ENCODE measurements around the gene CSH1.
"Not testable (repeated sequence)": the region's sequence is repeated elsewhere in the genome, so short reads cannot be mapped to it uniquely, and the experiment has no call there.

Gene CSH1

GRCh38 chr17:63928172-63928666 is 31.8 kb upstream of the CSH1 start:
- DNase-seq = no peak

DNA sequence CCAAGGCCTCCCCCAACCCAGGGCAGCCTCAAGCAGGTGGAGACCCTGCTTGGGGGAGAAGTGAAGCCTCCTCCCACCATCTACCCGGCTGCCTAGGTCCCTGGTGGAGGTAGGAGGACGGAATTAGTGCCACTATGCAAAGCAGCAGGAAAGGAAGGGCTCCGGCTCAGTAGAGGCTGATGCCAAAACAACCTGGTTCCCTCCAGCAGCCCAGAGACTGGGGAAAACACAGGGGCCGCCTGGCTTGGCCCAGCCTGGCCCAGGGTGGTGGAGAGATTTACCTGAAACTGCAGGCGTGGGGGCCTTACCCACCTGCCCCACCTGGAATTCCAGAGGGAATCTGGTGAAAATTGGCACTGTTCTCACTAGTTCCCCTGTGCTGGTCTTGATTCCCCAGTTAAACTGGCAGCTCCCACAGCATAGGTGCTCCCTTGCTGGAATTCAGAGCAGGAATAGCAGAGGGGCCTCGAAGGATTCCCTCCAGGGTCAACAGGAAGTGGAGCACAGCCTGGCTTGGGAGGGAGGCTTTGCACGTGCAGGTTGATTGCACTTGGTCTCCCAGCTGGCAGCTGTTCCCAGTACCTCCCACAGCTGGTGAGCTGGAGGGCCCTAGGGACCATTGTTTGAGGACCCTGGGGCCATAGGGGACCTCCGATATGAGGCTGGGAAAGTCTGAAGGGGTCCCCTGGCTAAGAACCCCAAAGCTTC is 31.2 kb upstream of the CSH1 start:
- no peak for DNase-seq

DNA sequence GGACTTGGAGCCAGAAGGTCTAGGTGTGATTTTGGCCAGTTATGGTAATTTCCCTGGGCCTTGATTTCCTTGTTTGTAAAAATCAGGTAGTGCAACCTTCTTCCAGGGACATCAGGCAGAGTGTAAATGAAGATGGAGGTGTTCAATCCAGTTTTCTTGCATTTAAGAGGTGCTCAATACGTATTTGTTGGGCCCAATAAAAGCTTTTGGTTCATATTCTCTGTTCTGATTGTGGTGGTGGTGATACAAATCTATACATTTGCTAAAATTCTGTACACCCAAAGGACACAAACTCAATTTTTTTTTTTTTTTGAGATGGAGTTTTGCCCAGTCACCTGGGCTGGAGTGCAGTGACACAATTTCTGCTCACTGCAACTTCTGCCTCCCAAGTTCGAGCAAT is 29.8 kb upstream of the CSH1 start:
- DNase-seq = no peak

- DNase-seq = no peak
Measured at GRCh38 chr17:63925615-63926014, 29.2 kb upstream of the CSH1 start.

- DNase-seq = not testable (repeated sequence)
Measured at GRCh38 chr17:63922402-63922801, 26.0 kb upstream of the CSH1 start.

- DNase-seq = not testable (repeated sequence)
Measured at GRCh38 chr17:63920779-63921178, 24.4 kb upstream of the CSH1 start.

DNA sequence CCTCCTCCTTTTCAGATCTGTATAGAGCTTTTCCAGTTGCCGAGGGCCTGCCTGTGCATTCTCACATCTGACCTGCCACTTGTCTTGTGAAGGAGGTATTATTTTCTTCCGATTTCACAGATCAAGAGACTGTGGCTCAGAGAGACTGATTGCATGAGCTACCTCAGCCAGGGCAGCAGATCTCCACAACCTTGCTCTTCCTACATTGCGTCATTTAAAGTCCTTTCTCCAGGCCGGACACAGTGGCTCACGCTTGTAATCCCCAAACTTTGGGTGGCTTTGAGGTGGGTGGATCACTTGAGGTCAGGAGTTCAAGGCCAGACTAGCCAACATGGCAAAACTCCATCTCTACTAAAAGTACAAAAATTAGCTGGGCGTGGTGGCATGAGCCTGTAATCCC is 23.7 kb upstream of the CSH1 start:
- not testable (repeated sequence) for DNase-seq

DNA sequence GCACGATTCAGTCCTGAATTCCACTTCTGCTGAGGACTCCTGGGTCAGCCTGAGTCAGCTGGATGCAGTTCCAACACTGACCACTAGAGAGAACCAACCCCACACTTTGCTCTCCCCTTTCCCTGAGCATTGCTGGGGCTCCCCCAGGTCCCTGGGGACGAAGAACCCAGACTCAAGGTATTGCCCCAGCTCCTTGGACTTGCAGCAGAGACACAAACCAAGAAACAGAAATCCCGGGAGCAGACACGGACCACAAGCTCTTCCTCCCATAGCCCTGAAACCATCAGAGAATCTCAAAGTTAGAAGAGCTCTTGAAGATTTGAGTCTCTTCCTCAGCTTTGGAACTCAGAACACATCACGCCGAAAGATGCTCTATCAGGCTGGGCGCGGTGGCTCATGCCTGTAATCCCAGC is 22.9 kb upstream of the CSH1 start:
- peak; percentile 8 to 58 for DNase-seq

GRCh38 chr17:63918789-63919305 is 22.5 kb upstream of the CSH1 start, which contains the start of gene GH1:
Gene GH1, minus strand, starts transcription at chr17:63918839. Its CDS starts 63 bp downstream, at chr17:63918776.
- DNase-seq = not testable (repeated sequence)

DNA sequence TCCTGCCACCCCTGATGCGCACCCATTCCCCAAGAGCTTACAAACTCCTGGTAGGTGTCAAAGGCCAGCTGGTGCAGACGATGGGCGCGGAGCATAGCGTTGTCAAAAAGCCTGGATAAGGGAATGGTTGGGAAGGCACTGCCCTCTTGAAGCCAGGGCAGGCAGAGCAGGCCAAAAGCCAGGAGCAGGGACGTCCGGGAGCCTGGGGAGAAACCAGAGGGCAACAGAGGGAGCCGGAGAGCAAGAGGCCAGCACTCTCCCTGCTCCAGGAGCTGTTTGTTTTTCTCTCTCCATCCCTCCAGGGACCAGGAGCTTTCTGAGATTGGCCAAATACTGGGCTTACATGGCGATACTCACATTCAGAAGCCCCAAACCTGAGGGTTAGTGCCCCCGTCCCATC is 21.9 kb upstream of the CSH1 start:
- no peak for DNase-seq

DNA sequence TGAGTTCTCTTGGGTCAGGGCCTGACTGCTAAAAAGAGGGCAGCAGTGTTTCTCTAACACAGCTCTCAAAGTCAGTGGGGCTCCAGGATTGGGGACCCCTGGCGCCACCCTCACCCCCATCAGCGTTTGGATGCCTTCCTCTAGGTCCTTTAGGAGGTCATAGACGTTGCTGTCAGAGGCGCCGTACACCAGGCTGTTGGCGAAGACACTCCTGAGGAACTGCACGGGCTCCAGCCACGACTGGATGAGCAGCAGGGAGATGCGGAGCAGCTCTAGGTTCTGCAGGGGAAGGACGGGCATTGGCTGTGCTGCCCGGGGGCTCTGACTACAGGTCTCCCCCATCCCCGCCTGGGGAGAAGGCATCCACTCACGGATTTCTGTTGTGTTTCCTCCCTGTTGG is 21.3 kb upstream of the CSH1 start:
- no peak for DNase-seq

DNA sequence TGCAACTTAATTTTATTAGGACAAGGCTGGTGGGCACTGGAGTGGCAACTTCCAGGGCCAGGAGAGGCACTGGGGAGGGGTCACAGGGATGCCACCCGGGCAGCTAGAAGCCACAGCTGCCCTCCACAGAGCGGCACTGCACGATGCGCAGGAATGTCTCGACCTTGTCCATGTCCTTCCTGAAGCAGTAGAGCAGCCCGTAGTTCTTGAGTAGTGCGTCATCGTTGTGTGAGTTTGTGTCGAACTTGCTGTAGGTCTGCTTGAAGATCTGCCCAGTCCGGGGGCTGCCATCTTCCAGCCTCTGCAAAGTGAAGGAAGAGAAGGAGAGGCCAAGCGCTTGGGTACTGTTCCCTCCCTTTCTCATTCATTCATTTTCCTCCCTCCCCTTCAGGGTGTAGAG is 20.8 kb upstream of the CSH1 start:
- DNase-seq = not testable (repeated sequence)

DNA sequence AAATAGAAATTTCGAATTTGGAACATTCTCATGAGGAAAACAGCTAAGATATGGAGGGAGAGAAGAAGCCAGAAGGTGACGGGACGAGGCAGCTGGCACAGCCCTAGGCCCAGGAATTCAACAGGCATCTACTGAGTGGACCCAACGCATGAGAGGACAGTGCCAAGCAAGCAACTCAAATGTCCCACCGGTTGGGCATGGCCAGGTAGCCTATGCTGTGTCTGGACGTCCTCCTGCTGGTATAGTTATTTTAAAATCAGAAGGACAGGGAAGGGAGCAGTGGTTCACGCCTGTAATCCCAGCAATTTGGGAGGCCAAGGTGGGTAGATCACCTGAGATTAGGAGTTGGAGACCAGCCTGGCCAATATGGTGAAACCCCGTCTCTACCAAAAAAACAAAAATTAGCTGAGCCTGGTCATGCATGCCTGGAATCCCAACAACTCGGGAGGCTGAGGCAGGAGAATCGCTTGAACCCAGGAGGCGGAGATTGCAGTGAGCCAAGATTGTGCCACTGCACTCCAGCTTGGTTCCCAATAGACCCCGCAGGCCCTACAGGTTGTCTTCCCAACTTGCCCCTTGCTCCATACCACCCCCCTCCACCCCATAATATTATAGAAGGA is 20.3 kb upstream of the CSH1 start:
- DNase-seq = no peak

- DNase-seq = not testable (repeated sequence)
Measured at GRCh38 chr17:63915753-63916152, 19.4 kb upstream of the CSH1 start.

- DNase-seq = no peak
Measured at GRCh38 chr17:63914471-63914870, 18.1 kb upstream of the CSH1 start.

DNA sequence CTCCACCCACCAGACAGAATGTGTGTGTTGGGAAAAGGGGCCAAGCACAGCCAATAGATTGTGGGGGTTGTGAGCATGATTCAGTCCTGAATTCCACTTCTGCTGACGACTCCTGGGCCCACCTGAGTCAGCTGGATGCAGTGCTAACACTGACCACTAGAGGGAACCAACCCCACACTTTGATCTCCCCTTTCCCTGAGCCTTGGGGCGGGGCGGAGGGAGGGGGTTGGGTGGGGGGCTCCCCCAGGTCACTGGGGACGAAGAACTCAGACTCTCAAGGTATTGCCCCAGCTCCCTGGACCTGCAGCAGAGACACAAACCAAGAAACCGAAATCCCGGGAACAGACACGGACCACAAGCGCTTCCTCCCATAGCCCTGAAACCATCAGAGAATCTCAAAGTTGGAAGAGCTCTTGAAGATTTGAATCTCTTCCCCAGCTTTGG is 15.3 kb upstream of the CSH1 start:
- DNase-seq = peak in 1 of 2 experiments; percentile 7

DNA sequence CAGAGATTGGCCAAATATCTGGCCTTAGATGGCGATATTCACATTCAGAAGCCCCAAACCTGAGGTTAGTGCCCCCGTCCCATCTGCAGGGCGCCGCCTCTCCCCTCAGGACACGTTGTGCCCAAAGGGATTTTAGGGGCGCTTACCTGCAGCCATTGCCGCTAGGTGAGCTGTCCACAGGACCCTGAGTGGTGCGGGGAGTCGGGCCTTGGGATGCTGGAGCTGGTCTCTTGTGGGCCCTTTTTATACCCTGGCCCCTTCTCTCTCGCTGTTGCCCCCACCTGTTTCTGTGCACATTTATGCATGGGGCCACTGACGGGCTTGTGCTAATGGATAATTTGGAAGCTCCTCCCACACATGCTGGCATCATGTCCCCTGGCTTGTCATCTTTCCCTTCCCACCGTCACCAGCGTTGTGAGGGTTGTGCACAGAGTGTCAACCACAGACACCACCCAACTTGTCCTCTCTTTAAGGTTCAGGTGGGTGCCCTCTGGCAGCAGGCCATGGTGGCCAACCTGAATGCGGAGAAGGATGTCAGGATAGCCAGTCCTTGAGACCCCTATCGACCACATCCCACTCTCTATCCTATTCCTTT is 14.8 kb upstream of the CSH1 start, which contains the start of gene CSHL1:
Gene CSHL1, minus strand, starts transcription at position 218 of the 595 bp plus-strand sequence. Its CDS starts 62 bp downstream, at position 156.
- no peak for DNase-seq

GRCh38 chr17:63910096-63910495 is 13.7 kb upstream of the CSH1 start:
- no peak for DNase-seq

GRCh38 chr17:63909586-63909985 is 13.2 kb upstream of the CSH1 start:
- DNase-seq = not testable (repeated sequence)

DNA sequence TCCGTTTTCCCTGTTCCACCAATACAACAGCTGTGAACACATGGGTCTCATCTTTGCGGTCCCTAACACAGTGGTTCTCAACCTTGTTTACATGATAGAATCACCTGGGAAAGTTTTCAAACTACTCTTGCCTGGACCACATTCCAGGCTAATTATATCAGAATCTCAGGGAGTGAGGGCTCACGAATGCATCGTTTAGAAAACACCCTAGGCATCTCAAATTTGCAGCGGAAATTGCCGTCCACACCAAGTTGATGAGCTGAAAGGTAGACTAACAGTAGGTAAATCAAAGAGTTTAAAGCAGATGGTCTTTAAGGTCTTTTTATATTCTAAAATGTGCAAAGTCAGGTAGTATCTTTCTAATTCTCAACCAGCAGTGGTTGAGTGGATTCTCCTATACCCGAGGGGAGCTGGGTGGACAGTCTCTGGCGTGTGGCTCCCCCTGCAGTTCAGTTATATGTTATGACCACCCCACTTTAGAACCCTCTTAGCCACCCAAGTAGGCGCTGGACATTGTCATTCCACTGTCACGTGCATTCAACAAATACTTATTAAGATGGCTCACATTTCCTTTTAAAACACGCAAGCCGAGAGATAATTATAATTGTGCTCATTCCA is 10.9 kb upstream of the CSH1 start:
- peak; percentile 17 for DNase-seq

GRCh38 chr17:63904796-63905195 is 8.4 kb upstream of the CSH1 start:
- DNase-seq = not testable (repeated sequence)

DNA sequence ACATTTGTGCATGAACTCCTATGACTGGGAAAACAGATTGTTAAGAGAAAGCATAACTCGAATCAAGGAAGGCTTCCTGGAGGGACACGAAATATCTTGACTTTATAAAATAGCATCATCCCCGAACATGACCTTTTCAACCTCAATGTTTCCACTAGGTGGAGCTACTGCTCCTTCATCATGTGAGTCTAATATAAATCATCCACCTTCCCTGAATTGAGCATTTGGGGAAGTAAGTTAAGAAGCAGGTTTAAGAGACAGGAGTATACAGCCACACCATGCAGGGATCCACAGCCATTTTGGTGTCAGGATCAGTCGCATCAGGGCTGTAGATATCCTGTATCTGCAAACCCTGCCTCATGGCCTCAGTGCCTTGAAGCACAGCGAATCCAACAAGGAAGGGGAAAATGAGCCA is 7.4 kb upstream of the CSH1 start:
- DNase-seq = not testable (repeated sequence)

- not testable (repeated sequence) for DNase-seq
Measured at GRCh38 chr17:63901971-63902370, 5.6 kb upstream of the CSH1 start.

Data from NCI-H2081 (cell line).